ENCODE data around the gene DENND4B. TPM values are rescaled to one million over a fixed set of nuclear protein-coding genes. Genes with fewer than 3 reads are reported as not detected.

Gene DENND4B
- total and polyA plus RNA-seq, 2 experiments from 2014 or later, result 15.4 to 22.3 TPM

DNA sequence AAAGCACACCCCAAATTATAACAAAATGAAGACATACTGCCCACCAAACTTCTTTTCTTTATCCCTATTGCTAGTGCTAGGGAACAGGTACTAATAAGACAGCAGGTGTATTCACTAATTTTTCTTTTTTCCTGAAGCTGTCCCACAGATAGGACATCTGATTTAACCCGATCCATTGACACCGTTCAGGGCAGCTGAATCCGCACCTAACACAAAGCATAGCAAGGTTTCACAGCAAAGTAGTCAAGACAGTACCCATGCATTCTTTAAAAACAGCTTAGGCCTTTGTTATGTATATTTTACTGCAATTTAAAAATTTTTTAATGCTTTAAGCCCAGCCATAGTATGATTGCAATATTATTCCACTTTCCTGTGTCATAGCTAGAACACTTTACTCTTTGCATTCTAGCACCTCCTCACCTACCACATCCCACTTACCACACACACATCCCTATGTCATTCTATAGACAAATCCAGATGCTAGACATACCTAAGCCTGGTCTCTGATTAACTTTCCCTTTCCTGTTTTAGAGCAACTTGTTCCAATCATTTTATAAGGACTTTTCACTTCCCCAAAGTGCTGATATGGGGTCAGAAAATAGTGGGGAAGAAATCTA is 64.1 kb downstream of the DENND4B start:
- peak overlapping the region; percentile 90 for H3K27ac ChIP-seq
- H3K9me3 ChIP-seq (ENCODE audit: low read depth), result no peaks in the 10 kb centered on the region
- peaks cover 13% of the 10 kb centered on the region for H3K4me1 ChIP-seq (ENCODE audit: insufficient read depth)
- no peaks in the 10 kb centered on the region for H3K9me2 ChIP-seq (replicated peaks; ENCODE audit: insufficient read depth)
- WGBS (ENCODE audit: low lambda C conversion rate, missing lambda C conversion rate), result 84% methylated on average over 3 of the region's 3 CpGs
- TF ChIP-seq EZH2 (IDR thresholded peaks at IDR 0.05; ENCODE audit: borderline replicate concordance) (no peak), EZH2phosphoT487 (IDR thresholded peaks at IDR 0.05; ENCODE audit: low read depth, severe bottlenecking, unreplicated experiment) (no peak)
- TF ChIP-seq, protein P1, sequence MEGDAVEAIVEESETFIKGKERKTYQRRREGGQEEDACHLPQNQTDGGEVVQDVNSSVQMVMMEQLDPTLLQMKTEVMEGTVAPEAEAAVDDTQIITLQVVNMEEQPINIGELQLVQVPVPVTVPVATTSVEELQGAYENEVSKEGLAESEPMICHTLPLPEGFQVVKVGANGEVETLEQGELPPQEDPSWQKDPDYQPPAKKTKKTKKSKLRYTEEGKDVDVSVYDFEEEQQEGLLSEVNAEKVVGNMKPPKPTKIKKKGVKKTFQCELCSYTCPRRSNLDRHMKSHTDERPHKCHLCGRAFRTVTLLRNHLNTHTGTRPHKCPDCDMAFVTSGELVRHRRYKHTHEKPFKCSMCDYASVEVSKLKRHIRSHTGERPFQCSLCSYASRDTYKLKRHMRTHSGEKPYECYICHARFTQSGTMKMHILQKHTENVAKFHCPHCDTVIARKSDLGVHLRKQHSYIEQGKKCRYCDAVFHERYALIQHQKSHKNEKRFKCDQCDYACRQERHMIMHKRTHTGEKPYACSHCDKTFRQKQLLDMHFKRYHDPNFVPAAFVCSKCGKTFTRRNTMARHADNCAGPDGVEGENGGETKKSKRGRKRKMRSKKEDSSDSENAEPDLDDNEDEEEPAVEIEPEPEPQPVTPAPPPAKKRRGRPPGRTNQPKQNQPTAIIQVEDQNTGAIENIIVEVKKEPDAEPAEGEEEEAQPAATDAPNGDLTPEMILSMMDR (IDR thresholded peaks at IDR 0.05; ENCODE audit: poor library complexity), result no peak
- H3K4me3 ChIP-seq, result no peak overlapping the region
- H4K20me1 ChIP-seq (ENCODE audit: insufficient read depth, poor library complexity, severe bottlenecking), result peaks cover 53% of the 10 kb centered on the region
- peak overlapping the region; percentile 63 for H3K4me2 ChIP-seq
- H2AFZ ChIP-seq, result no peak overlapping the region
- no peak for DNase-seq (ENCODE audit: low spot score)
- no peaks in the 10 kb centered on the region for H3K27me3 ChIP-seq
- peaks cover 94% of the 10 kb centered on the region for H3K79me2 ChIP-seq
- H3K36me3 ChIP-seq (replicated peaks; ENCODE audit: insufficient read depth, low read depth), result no peaks in the 10 kb centered on the region

DNA sequence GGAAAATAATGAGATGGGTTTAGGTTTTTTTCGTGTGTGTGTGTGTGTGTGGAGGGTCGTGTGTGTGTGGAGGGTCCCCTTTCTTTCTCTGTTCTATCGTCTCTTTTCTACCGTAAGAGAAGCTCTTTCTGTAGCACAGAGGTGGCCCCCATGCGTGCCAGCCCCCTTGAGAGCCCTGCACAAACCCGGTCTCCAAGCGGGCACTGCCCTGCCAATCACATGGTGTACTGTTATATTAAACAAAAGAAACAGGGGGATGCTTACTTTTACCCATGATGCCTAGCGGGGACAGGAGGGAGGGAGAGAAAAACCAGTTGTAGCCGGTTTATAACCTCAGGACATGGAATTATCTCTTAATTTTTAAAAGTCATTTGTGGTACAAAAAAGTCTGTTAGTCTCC is 64.8 kb downstream of the DENND4B start:
- Histone ChIP-seq H3K27ac (peak overlapping the region; percentile 90), H3K4me2 (peak overlapping the region; percentile 63), H2AFZ (no peak overlapping the region), H3K9me3 (ENCODE audit: low read depth) (no peaks in the 10 kb centered on the region), H4K20me1 (ENCODE audit: insufficient read depth, poor library complexity, severe bottlenecking) (peaks cover 48% of the 10 kb centered on the region), H3K4me1 (ENCODE audit: insufficient read depth) (peaks cover 10% of the 10 kb centered on the region), H3K4me3 (no peak overlapping the region), H3K79me2 (peaks cover 94% of the 10 kb centered on the region), H3K9me2 (replicated peaks; ENCODE audit: insufficient read depth) (no peaks in the 10 kb centered on the region), H3K36me3 (replicated peaks; ENCODE audit: insufficient read depth, low read depth) (no peaks in the 10 kb centered on the region), H3K27me3 (no peaks in the 10 kb centered on the region)
- peak; percentile 49 for DNase-seq (ENCODE audit: low spot score)
- TF ChIP-seq, protein P1 (IDR thresholded peaks at IDR 0.05; ENCODE audit: poor library complexity), result no peak
- TF ChIP-seq EZH2 (IDR thresholded peaks at IDR 0.05; ENCODE audit: borderline replicate concordance) (no peak), EZH2phosphoT487 (IDR thresholded peaks at IDR 0.05; ENCODE audit: low read depth, severe bottlenecking, unreplicated experiment) (no peak)
- WGBS (ENCODE audit: low lambda C conversion rate, missing lambda C conversion rate), result 52% methylated on average over 9 of the region's 9 CpGs

DNA sequence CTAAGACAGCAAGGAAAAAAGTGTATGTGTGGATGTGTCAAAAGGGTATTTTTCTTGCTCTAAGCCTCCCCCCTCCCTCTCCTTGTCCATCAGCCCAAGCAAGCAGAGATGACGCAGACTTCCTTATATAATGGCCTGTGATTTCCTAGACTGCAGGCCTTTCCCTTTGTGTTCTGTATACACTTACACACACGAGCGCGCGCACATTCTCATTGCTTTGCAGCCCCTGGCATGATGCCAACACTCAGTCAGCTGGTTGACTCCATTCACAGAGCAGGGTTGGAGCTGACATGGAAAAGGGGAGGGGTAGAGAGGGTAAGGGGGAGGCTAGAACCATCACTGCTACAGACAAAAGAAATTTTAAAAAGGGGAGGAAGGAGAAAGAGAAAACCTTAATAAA is 65.6 kb downstream of the DENND4B start:
- Histone ChIP-seq H3K4me3 (no peak overlapping the region), H2AFZ (no peak overlapping the region), H3K9me3 (ENCODE audit: low read depth) (no peaks in the 10 kb centered on the region), H3K4me1 (ENCODE audit: insufficient read depth) (peaks cover 10% of the 10 kb centered on the region), H3K9me2 (replicated peaks; ENCODE audit: insufficient read depth) (no peaks in the 10 kb centered on the region), H3K27ac (peak overlapping the region; percentile 90), H3K36me3 (replicated peaks; ENCODE audit: insufficient read depth, low read depth) (no peaks in the 10 kb centered on the region), H3K79me2 (peaks cover 94% of the 10 kb centered on the region), H3K27me3 (no peaks in the 10 kb centered on the region), H3K4me2 (peak overlapping the region; percentile 63), H4K20me1 (ENCODE audit: insufficient read depth, poor library complexity, severe bottlenecking) (peaks cover 44% of the 10 kb centered on the region)
- 54% methylated on average over 5 of the region's 5 CpGs for WGBS (ENCODE audit: low lambda C conversion rate, missing lambda C conversion rate)
- DNase-seq (ENCODE audit: low spot score), result peak; percentile 93
- TF ChIP-seq EZH2 (IDR thresholded peaks at IDR 0.05; ENCODE audit: borderline replicate concordance) (no peak), EZH2phosphoT487 (IDR thresholded peaks at IDR 0.05; ENCODE audit: low read depth, severe bottlenecking, unreplicated experiment) (no peak)
- TF ChIP-seq, protein P1 (IDR thresholded peaks at IDR 0.05; ENCODE audit: poor library complexity), result no peak
